ENCODE measurements around the gene PLEKHG5. TPM values are rescaled to one million over a fixed set of nuclear protein-coding genes. Genes with fewer than 3 reads are reported as not detected.
"Not testable (repeated sequence)": the region's sequence is repeated elsewhere in the genome, so short reads cannot be mapped to it uniquely, and the experiment has no call there.

The PLEKHG5 gene
- total RNA-seq, 4 donors from 2014 or later = 1.2 to 2.3 (median 1.6) TPM

GRCh38 chr1:6435129-6435528 lies 56.3 kb downstream of the PLEKHG5 start:
- no peaks in the 10 kb centered on the region for H3K9me3 ChIP-seq
- H3K4me3 ChIP-seq = no peak overlapping the region
- H3K27ac ChIP-seq = no peak overlapping the region
- TF ChIP-seq CTCF (IDR thresholded peaks at IDR 0.05 in 4 of 5, conservative IDR thresholded peaks at IDR 0.05 in 1 of 5) = no peak
- TF ChIP-seq POLR2A (IDR thresholded peaks at IDR 0.05) = no peak
- in situ Hi-C loops (cut with MboI; ENCODE audit: low sequenced_read_pairs in 4 of 4) = no loop called here
- no peaks in the 10 kb centered on the region for H3K36me3 ChIP-seq
- intact Hi-C loops (cut with DNase I; ENCODE audit: low total_unique reads) = no loop called here
- H3K27me3 ChIP-seq = peaks cover 16 to 32% (median 31%) of the 10 kb centered on the region in 3 donors
- no peaks in the 10 kb centered on the region for H3K4me1 ChIP-seq
- DNase-seq (no peak), ATAC-seq (no peak)

- TF ChIP-seq CTCF (IDR thresholded peaks at IDR 0.05 in 4 of 5, conservative IDR thresholded peaks at IDR 0.05 in 1 of 5) = no peak
- Histone ChIP-seq H3K4me1 (no peaks in the 10 kb centered on the region), H3K9me3 (no peaks in the 10 kb centered on the region), H3K27ac (no peak overlapping the region), H3K36me3 (no peaks in the 10 kb centered on the region), H3K4me3 (no peak overlapping the region), H3K27me3 (peaks cover 13 to 31% (median 24%) of the 10 kb centered on the region in 3 donors)
- intact Hi-C loops (cut with DNase I; ENCODE audit: low total_unique reads) (no loop called here), in situ Hi-C loops (cut with MboI; ENCODE audit: low sequenced_read_pairs in 4 of 4) (no loop called here)
- no peak for DNase-seq
- ATAC-seq = no peak
Observed at GRCh38 chr1:6434186-6434585, 57.3 kb downstream of the PLEKHG5 start.

- DNase-seq; H3K4me3 ChIP-seq; intact Hi-C loops (cut with DNase I; ENCODE audit: low total_unique reads); H3K36me3 ChIP-seq; H3K9me3 ChIP-seq; ATAC-seq; H3K4me1 ChIP-seq; in situ Hi-C loops (cut with MboI; ENCODE audit: low sequenced_read_pairs in 4 of 4); H3K27ac ChIP-seq: not testable (repeated sequence)
- peaks cover 17 to 33% (median 26%) of the 10 kb centered on the region in 3 donors for H3K27me3 ChIP-seq
Observed at GRCh38 chr1:6431645-6432579, 59.6 kb downstream of the PLEKHG5 start.

- DNase-seq, ATAC-seq: not testable (repeated sequence)
Observed at GRCh38 chr1:6429660-6430411, 61.6 kb downstream of the PLEKHG5 start.

GRCh38 chr1:6428453-6428852 lies 63.0 kb downstream of the PLEKHG5 start:
- ATAC-seq; H3K4me3 ChIP-seq; H3K9me3 ChIP-seq; H3K27ac ChIP-seq; in situ Hi-C loops (cut with MboI; ENCODE audit: low sequenced_read_pairs in 4 of 4); intact Hi-C loops (cut with DNase I; ENCODE audit: low total_unique reads); H3K36me3 ChIP-seq; DNase-seq; H3K4me1 ChIP-seq: not testable (repeated sequence)
- H3K27me3 ChIP-seq = peaks cover 48 to 66% (median 56%) of the 10 kb centered on the region in 3 donors

More at GRCh38 chr1:6429660-6430411, 61.6 kb downstream of the PLEKHG5 start:
- intact Hi-C loops (cut with DNase I; ENCODE audit: low total_unique reads); in situ Hi-C loops (cut with MboI; ENCODE audit: low sequenced_read_pairs in 4 of 4); H3K27ac ChIP-seq; H3K4me1 ChIP-seq; H3K9me3 ChIP-seq; H3K4me3 ChIP-seq; H3K36me3 ChIP-seq: not testable (repeated sequence)
- peaks cover 37 to 54% (median 45%) of the 10 kb centered on the region in 3 donors for H3K27me3 ChIP-seq
